HG02943 (cell line): ENCODE measurements around the gene PMM1.

Experiments
- ATAC-seq: cut with Tn5 transposase; IDR thresholded peaks from one replicate; pipeline ENCODE4 v1.9.1; 2021; ENCODE audit warnings: mild to moderate bottlenecking, low read depth, moderate library complexity; ENCODE audit not compliant: unreplicated experiment

The PMM1 gene

GRCh38 chr22:41540365-41540764, 49.3 kb downstream of the PMM1 start:
- no peak for ATAC-seq

GRCh38 chr22:41540006-41540315, 49.7 kb downstream of the PMM1 start:
- ATAC-seq: no peak

GRCh38 chr22:41539146-41540005, 50.3 kb downstream of the PMM1 start:
- no peak for ATAC-seq

GRCh38 chr22:41538583-41538982, 51.1 kb downstream of the PMM1 start:
- ATAC-seq: no peak

- ATAC-seq: no peak
Measured at GRCh38 chr22:41537203-41537602, 52.4 kb downstream of the PMM1 start.

GRCh38 chr22:41535244-41535643, 54.4 kb downstream of the PMM1 start:
- ATAC-seq: no peak

- ATAC-seq: no peak
Measured at GRCh38 chr22:41534219-41534618, 55.4 kb downstream of the PMM1 start.

- ATAC-seq: no peak
Measured at GRCh38 chr22:41532908-41533825, 56.5 kb downstream of the PMM1 start.

- no peak for ATAC-seq
Measured at GRCh38 chr22:41531715-41532477, 57.7 kb downstream of the PMM1 start.

- no peak for ATAC-seq
Measured at GRCh38 chr22:41530890-41531714, 58.5 kb downstream of the PMM1 start.

- ATAC-seq: no peak
Measured at GRCh38 chr22:41528938-41529561, 60.6 kb downstream of the PMM1 start.

- ATAC-seq: no peak
Measured at GRCh38 chr22:41528132-41528766, 61.4 kb downstream of the PMM1 start.
